Lower leg skin (tissue), 3 donors: ENCODE measurements around the gene EIF4E.

ENCODE experiments used
- POLR2A ChIP-seq, 2 donors: fragments of 450-650 bp; IDR thresholded peaks; one replicate each; pipeline ENCODE4 v1.6.1; 2016 to 2017; ENCODE audit warnings: antibody characterized with exemption in 2 of 2, mild to moderate bottlenecking in 1 of 2, moderate library complexity in 1 of 2
- TF ChIP-seq, protein P1 (sequence below), 3 donors: fragments of 450-650 bp; IDR thresholded peaks; one replicate each; pipeline ENCODE4 v1.5.1; 2016; ENCODE audit warnings: antibody characterized with exemption in 3 of 3, mild to moderate bottlenecking in 3 of 3, moderate library complexity in 2 of 3

DNA sequence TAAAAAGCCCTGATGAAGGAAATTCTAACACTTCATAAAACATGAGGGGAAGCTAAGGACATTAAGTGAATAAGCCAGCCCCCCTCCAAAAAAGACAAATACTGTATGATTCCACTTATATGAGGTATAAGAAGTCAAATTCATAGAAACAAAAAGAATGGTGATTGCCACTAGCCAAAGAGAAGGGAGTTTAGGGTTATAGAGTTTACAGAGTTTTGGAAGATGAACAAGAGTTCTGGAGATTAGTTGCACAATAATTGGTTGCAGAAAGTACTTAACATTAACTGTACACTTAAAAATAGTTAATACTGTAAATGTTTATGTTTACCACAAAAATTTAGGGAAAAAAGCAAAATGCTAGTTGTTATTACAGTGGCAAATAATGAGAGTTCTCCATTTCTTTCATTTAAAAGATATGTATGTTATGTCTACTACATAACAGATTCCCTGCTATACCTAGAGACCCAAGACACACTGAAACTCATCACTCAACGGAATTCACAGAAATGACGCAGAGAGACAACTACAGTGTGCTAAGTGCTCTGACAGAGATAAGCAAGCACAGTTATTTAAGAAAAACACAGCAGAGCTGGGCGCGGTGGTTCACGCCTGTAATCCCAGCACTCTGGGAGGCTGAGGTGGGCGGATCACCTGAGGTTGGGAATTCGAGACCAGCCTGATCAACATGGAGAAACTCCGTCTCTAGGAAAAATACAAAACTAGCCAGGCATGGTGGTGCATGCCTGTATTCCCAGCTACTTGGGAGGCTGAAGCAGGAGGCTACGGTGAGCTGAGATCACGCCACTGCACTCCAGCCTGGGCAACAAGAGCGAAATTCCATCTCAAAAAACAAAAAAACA lies 37.2 kb downstream of the EIF4E start:
- TF ChIP-seq, protein P1, sequence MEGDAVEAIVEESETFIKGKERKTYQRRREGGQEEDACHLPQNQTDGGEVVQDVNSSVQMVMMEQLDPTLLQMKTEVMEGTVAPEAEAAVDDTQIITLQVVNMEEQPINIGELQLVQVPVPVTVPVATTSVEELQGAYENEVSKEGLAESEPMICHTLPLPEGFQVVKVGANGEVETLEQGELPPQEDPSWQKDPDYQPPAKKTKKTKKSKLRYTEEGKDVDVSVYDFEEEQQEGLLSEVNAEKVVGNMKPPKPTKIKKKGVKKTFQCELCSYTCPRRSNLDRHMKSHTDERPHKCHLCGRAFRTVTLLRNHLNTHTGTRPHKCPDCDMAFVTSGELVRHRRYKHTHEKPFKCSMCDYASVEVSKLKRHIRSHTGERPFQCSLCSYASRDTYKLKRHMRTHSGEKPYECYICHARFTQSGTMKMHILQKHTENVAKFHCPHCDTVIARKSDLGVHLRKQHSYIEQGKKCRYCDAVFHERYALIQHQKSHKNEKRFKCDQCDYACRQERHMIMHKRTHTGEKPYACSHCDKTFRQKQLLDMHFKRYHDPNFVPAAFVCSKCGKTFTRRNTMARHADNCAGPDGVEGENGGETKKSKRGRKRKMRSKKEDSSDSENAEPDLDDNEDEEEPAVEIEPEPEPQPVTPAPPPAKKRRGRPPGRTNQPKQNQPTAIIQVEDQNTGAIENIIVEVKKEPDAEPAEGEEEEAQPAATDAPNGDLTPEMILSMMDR (IDR thresholded peaks at IDR 0.05) = no peak
- no peak for TF ChIP-seq POLR2A (IDR thresholded peaks at IDR 0.05)
